ENCODE measurements around the gene WDR5.

The WDR5 gene

GRCh38 chr9:134131471-134132207 is 4.2 kb upstream of the WDR5 start:
- no peak for DNase-seq (ENCODE audit: low read depth in 3 of 3)

- no peak for DNase-seq (ENCODE audit: low read depth in 3 of 3)
Observed at GRCh38 chr9:134132208-134132870, 3.5 kb upstream of the WDR5 start.

GRCh38 chr9:134134949-134135342 is 936 bp upstream of the WDR5 start:
- DNase-seq (ENCODE audit: low read depth in 3 of 3), result peak in 1 of 3 donors; percentile 7

GRCh38 chr9:134136118-134136995 is 475 bp downstream of the WDR5 start:
- peak in 1 of 3 donors; percentile 20 for DNase-seq (ENCODE audit: low read depth in 3 of 3)

- no peak for DNase-seq (ENCODE audit: low read depth in 3 of 3)
Observed at GRCh38 chr9:134136996-134137299, 1.1 kb downstream of the WDR5 start.

- no peak for DNase-seq (ENCODE audit: low read depth in 3 of 3)
Observed at GRCh38 chr9:134138292-134138691, 2.4 kb downstream of the WDR5 start.

GRCh38 chr9:134139081-134139480 is 3.2 kb downstream of the WDR5 start:
- no peak for DNase-seq (ENCODE audit: low read depth in 3 of 3)

- DNase-seq (ENCODE audit: low read depth in 3 of 3), result no peak
Observed at GRCh38 chr9:134141906-134142305, 6.0 kb downstream of the WDR5 start.

GRCh38 chr9:134144801-134145200 is 8.9 kb downstream of the WDR5 start:
- DNase-seq (ENCODE audit: low read depth in 3 of 3), result no peak

GRCh38 chr9:134145262-134145661 is 9.4 kb downstream of the WDR5 start:
- no peak for DNase-seq (ENCODE audit: low read depth in 3 of 3)

- DNase-seq (ENCODE audit: low read depth in 3 of 3), result no peak
Observed at GRCh38 chr9:134146774-134147493, 11.1 kb downstream of the WDR5 start.

- no peak for DNase-seq (ENCODE audit: low read depth in 3 of 3)
Observed at GRCh38 chr9:134149380-134149779, 13.5 kb downstream of the WDR5 start.

- DNase-seq (ENCODE audit: low read depth in 3 of 3), result no peak
Observed at GRCh38 chr9:134150557-134151214, 14.8 kb downstream of the WDR5 start.

- no peak for DNase-seq (ENCODE audit: low read depth in 3 of 3)
Observed at GRCh38 chr9:134152022-134152448, 16.2 kb downstream of the WDR5 start.

GRCh38 chr9:134152488-134152887 is 16.6 kb downstream of the WDR5 start:
- DNase-seq (ENCODE audit: low read depth in 3 of 3), result no peak

GRCh38 chr9:134153450-134153849 is 17.6 kb downstream of the WDR5 start:
- no peak for DNase-seq (ENCODE audit: low read depth in 3 of 3)

- no peak for DNase-seq (ENCODE audit: low read depth in 3 of 3)
Observed at GRCh38 chr9:134154262-134154701, 18.4 kb downstream of the WDR5 start.

GRCh38 chr9:134155812-134156377 is 20.0 kb downstream of the WDR5 start:
- no peak for DNase-seq (ENCODE audit: low read depth in 3 of 3)

- no peak for DNase-seq (ENCODE audit: low read depth in 3 of 3)
Observed at GRCh38 chr9:134156564-134157377, 20.9 kb downstream of the WDR5 start.

- no peak for DNase-seq (ENCODE audit: low read depth in 3 of 3)
Observed at GRCh38 chr9:134157378-134157885, 21.6 kb downstream of the WDR5 start.

All from stimulated activated CD4-positive, alpha-beta T cell treated with anti-CD3 and anti-CD28 coated beads, TNF-alpha, amount 100 ng/mL, for 48 hours (primary cell).